H4 (cell line): ENCODE measurements around the gene FAM47E. TPM values are rescaled to one million over a fixed set of nuclear protein-coding genes. Genes with fewer than 3 reads are reported as not detected.

Experiments used
- DNase-seq: peaks from one replicate; pipeline ENCODE4 v3.0.0-alpha.2; 2015; ENCODE audit warnings: low spot score
- total RNA-seq: library from RNA; depleted of rRNA; stranded (reverse); fragments of >200 nt; shearing (Covaris generic); gene quantifications from 2 replicates; pipeline ENCODE4 v1.2.3, GENCODE V29; 2014

The FAM47E gene
- total RNA-seq, 1 experiment from 2014 or later: 4.9 TPM

DNA sequence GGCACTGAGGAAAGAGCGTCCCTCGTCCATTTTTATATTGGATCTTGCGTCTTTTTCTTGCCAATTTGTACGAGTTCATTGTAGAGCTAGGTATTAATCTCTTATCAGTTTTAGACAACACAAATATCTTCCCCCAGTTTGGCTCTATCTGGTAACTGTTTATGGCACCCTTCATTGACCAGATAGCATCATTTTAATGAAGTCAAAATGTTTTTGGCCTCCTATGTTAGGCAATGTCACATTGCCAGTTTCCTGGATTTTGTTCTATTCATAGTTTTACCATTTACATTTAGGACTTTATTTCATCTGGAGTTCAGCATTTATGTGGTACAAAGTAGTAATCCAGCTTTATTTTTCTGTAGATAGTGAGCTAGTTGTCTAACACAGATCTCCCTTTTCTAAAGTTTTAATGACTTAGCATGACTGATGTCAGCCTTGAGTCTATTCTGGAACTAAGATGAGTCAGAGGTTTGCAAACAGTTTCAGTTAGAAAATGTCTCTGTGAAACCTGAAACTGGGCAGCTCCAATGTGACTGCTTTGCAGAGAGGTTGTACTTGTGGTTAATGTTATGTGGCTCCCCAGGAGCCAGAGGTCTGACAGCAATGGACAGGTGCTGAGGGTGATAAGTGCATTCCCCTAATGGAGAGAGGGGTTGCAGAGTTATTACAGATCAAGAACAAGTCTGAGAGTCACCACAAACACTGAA, 49.7 kb downstream of the FAM47E start:
- DNase-seq: peak; percentile 86

DNA sequence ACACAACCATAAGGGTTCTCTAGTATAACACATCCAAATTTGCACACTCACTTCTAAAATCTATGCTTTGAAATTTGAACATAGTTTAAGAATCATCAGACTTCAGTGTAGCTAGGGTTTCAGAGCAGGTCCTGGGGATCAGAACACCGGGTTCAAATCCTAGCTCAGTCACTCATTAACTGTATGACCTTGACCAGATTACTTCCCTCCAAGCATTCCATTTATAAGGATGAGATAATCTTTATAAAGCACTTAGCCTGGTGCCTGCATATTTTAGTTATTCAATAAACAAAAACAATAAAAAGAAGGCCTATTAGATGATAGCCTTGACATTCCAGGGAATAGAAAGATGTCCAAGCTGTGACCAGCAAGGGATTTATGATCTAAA, 50.2 kb downstream of the FAM47E start:
- no peak for DNase-seq

DNA sequence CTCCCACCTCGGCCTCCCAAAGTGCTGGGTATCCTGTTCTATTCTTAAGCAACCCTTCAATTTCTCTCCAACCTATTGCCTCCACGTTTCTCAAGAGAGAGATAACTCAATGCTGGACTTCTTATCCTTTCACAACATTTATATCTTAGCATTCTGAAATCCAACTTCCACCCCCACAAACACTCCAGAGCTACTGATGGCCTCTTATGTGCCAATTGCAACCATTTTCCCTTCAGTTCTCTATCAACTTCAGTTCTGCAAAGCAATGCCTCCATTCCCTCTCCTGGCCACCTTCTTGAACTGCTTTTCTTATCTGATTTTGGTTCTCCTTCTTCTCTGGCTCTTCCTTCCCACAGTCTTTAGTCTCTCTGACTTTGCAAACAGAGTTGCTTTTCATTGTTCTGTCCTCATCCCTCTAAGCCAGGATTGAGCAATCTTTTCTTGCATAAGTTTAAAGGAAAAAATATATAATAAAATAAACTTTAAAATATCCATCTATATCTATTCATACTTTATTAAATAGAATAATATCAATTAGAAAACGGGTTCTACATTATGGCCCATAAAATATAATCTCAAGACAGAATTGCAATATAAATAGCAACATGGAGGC, 51.4 kb downstream of the FAM47E start:
- DNase-seq: no peak

DNA sequence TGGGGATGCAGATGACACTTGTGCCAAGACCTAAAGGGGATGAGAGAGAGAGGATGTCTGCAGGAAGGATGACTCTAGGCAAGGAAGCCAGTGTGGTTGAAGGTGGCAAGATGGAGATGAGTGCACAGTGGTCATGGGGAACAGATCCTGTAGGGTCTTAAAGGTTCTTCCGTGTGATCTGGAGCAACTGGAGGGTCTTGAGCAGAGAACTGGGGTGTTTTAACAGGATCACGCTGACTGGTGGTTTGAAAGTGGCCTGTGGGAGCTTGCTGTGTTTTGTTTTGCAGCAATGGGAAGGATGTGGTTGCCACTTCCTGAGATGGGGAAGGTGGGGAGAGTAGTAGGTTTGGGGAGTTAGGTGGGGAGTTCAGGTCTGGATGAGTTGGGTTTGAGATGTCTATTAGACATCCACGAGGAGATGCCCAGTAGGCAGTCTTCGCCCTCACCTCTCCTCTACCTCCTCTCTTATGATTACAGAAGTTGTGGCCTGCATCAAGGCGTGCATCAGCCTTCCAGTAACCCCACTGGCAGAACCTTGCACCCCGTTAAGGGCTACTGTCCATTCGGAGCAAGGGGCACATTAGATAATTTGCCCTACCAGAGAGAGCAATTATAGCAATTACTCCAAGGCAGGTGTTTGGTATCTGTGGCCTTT, 53.6 kb downstream of the FAM47E start:
- no peak for DNase-seq

DNA sequence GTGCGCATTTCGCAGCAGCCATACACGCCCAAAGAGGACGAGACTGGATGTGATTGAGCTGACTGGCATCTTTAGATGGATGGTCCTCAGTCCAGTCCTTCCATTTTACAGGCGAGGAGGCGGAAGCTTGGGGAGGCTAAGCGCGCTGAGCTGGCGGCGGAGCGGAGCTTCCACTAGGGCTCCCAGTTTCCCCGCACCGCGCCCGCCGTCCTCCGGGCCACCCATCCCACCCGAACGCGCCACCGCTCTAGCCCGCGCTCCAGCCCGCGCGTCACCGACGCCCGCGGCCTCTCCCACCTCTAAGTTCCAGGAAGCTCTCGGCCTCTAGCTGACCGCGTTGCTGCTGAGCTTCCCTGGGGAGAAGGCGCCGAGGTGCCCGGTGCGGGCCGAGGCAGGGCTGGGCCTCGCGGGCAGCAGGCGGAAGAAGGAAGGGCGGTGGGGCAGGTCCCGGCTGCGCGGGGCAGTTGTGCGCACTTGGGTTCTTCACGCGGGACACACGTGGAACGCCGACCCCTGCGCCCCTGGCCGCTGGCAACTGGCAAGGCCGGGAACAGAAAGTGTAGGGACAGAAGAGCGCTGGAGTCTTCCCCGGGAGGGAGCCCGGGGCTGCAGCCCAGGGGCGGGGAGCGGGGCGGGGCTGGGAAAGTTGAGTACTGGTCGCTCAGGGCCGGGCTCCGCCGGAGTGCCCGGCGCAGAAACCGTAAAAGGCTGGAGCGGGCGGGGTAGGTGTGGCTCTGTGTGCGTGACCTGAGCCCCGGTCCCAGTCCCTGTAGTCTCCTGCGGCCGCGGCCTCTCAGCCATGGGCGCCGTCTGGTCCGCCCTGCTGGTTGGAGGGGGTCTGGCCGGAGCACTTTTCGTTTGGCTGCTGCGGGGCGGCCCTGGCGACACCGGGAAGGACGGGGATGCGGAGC, 54.7 kb downstream of the FAM47E start, which contains the start of gene STBD1:
TSS of gene STBD1 (plus strand) at position 763 of the 911 bp plus-strand sequence. CDS start at position 800, 37 bp downstream.
- no peak for DNase-seq

DNA sequence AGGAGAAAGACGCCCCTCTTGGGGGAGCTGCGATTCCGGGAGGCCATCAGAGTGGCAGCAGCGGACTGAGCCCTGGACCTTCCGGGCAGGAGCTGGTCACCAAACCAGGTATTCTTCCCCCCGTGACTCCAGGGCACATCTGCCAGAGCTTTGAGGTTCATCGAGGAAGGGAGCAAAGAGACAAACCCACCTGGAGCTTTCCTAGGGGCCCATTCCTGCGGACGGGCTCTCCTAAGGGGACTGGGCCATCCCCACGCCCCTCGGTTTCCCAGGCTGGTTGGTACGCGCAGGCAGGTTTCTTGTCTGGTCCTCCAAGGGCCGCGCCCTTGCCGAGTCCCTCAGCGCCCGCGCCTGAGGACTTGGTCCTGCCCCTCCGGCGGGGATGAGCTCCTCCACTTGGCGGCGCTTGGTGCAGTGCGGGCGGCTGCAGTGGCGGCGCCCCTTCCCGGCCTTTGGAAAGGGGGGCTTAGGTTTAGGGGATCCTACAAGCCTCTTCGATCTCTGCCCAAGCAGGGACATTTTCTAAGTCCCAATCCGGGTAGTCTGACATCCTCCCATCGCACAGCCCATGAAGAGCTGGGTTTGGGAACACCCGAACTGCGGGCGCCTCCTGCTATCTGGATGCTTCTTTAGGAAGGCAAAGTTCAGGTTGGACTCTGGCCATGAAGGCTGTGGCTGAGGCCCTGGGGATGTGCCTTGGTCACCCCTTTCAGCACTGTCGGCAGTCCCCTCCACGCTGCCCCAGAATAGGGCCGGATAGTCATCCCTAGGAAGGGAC, 55.5 kb downstream of the FAM47E start:
- no peak for DNase-seq

DNA sequence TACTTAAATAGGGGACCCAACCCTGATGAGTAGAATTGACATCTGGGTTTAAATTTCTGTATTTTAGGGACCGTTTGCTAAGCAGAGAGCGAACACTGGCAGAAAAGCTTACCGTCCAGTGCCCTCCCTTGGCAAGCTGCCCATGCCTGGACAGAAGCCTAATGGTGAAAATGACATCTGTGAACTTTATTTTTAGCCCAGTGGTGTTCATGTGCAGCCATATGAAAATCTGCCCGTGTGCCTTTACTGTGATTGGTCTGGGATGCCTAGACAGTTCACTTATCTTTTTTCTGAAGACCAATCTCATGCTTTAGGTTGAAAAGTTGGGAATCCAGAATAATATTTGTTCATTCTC, 56.1 kb downstream of the FAM47E start:
- DNase-seq: no peak

DNA sequence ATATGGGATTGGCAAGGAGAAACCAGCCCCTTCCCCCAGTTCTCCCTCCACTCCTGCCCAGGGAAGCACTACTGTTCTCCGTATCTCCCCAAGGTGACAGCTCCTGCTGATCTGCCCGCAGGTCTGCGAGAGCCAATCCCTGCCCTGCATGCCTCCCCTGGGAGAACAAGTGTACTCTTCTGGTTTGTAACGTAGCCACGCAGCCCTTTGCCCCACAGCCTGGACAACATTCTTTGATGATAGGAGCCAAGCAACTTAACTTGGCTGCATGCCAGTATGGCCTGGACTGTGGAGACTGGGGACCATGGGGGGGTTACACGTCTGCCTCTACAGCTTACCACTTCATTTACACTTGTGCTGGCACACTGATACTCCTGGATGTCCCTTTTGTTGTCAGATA, 57.0 kb downstream of the FAM47E start:
- no peak for DNase-seq

DNA sequence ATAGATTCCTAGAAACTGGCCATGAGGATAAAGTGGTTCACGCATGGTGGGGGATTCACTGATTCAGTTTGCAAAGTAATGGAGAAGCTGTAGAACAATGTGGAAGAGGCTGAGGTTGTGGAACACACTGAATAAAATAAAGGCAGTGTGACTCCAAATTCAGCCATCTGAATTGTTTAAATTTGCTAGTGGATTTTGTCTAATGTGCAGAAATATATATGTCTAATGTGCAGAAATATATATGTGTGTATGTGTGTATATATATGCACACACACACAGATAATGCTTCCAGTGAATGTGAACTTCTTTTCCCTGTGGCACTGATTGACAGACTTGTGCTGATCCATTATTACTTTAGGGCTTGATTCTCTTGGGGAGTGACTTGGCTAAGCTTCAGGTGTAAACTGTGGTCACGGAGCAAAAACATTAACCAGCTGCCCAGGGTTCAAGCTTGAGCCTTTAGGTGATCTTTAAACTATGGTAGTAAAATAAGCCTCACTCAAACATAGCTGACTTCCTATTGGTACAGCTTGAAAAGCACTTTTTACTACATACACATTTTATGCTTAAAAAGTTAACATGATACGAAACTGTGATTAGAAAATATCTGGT, 58.5 kb downstream of the FAM47E start:
- no peak for DNase-seq

DNA sequence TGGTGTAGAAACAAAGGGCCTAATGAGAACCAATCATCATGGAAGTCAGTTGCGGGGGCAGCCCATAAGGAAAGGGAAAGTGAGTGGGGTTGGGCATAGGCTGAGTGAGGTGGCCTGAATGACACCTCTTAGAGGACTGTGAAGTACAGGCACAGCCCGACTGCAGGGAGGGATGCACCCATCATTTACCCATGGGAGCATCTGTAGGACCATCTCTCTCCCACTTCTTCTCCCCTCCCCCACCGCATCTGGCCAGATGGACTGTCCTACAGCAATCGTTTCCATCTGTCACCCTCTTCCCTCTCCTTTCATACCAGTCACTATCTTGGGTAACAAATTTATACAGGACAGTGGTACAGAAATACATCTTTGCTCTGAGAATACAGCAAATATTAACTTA, 59.2 kb downstream of the FAM47E start:
- no peak for DNase-seq

DNA sequence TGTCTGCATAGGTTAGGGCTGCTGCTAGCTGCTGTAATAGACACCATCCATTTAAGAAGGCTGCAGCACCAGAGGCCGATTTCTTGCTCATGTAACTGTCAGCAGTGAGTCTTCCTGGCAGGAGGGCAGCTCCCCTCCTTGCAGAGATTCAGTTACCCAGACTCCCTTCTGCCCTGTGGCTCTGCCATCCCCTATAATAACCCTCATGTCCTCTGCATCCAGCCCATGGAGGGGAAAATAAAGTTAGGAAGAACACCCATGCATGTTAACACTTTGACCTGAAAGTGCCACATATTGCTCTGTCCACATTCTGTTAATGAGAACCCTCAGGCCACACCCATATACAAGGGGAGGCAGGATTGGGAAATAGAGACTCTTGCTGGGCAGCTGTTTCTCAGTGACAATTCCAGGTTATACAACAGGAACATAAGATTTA, 60.4 kb downstream of the FAM47E start:
- DNase-seq: no peak

DNA sequence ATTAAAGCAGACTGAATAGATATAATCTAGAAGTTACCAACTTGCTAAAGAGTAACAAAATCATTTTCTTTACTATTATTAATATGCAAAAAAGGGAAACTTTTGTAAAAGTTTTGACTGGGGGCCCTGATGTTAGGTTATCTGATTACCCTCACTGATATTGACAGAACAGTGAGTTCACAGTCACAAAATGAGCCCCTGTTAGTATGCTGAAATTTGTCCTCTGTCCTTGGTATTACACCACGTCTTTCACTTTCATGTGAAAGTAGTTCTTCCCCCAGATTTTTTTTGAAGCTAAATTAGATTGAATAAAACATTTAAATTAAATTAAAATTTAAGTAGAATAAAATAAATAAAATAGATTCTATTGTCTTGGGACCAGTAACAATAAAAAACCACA, 60.9 kb downstream of the FAM47E start:
- DNase-seq: no peak

DNA sequence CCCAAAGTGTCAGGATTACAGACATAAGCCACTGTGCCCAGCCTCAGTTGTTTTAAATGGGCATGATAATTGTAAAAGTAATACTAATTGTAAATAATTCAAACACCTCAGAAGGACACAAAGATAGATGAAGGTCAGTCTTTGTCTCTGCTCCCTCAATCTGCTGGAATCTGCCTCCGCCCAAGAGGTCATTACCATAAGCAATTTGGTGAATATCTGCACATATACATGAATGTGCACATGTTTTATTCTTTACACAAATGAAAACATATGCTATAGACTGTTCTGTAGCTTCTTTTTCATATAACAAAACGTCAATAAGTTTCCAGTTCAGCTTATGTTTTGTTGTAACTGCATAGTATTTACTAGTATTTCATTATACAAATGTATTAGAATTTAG, 62.0 kb downstream of the FAM47E start:
- no peak for DNase-seq

DNA sequence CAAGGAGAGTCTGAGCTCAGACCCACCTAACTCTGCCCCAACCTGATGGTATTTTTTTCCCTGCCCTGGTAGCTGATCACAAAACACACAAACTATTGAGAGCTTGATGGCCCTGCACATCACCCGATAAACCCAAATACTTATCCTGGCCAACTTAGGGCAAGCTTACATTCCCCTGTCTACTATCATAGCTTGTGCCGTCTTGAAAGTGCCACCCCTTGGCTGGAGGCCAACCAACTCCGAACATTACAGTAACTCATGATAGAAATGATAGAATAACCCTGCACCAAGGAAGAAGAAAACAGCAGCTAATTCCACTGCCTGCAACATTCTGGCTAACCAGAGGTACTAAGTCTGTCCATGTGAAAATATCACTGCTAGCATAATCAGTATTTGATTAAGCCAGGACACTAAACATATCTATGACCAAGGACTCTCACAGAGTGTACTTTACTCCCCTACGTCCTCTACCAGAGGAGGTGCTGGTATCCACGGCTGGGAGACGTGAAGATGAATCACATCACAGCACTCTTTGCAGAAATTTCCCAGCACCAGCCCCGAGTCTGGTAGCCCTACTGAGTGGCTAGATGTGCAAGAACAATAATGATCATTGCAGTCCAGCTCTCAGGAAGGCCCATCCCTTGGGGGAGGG, 63.9 kb downstream of the FAM47E start:
- no peak for DNase-seq

DNA sequence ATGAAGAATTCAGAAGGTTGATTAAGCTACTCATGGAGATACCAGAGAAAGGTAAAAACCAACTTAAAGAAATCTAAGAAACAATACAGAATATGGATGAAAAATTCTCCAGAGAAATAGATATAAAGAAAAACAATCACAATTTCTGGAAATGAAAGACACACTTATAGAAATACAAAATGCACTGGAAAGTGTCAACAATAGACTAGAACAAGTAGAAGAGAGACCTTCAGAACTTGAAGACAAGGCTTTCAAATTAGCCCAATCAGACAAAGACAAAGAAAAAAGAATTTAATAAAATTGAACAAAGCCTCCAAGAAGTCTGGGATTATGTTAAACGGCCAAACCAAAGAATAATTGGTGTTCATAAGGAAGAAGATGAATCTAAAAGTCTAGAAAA, 64.6 kb downstream of the FAM47E start:
- DNase-seq: no peak

DNA sequence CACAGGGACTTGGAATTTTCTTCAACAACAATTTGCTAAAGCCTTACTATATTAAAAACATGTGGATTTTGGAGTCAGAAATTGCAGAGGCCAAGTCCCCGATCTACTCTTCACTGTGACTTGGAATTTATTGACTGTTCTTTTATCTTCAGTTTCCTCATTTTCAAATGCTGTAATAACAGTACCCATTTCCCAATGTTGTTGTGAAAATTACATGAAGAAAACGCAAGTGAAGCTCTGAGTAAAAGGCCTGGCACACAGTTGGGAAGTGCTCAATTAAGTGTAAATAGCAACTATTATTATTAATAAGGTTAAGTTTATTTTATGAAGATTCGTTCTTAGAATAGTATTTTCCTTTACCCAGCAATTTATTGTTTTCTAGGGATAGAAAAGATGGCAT, 70.7 kb downstream of the FAM47E start:
- no peak for DNase-seq

DNA sequence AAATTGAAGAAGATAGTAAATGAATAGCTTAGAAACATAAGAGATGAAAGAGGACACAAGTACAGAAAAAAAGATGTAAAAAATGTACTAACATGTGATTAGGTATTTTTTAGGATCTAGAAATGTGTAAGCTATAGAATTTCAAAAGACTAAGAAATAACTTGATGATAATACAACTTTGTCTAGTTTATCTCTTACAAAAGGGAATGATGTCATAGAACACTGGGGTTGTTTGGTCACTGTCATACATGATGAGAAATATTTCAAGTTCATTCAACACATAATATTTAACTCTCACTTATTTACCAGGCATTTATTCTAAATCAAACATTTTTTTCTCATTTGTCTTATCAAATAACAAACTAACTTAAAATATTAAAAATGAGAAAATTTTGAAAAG, 73.6 kb downstream of the FAM47E start:
- no peak for DNase-seq

DNA sequence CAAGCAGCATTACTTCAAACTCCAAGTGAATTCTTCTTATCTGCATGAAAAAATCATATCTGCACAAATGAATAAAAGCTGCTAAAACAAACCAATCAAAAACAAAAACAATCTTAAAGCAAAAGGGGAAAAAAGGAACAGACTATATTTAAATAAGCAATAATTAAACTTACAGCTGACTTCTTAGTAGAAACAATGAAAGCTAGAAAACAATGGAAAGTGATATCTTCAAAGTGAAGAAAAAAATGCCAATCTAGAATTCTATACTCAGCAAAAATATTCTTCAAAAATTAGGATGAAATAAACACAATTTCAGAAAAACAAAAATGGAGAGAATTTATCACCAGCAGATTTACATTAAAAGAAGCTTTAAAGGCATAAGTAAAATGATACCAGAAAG, 75.0 kb downstream of the FAM47E start:
- DNase-seq: no peak
